Smooth muscle cell (in vitro differentiated cells): ENCODE measurements around the gene KCND2. TPM values are rescaled to one million over a fixed set of nuclear protein-coding genes. Genes with fewer than 3 reads are reported as not detected.

Source experiments
- DNase-seq: peaks from one replicate; lab custom pipeline; 2025; ENCODE audit not compliant: unreplicated experiment; lab: John Stamatoyannopoulos, UW
- H2AFZ ChIP-seq: fragments of 200-600 bp; sonication (generic); 2 replicates; pipeline ENCODE4 v1.6.0; 2016; ENCODE audit warnings: antibody characterized with exemption, low read depth, mild to moderate bottlenecking
- H3F3A ChIP-seq: fragments of 200-600 bp; sonication (generic); 2 replicates; pipeline ENCODE4 v1.6.0; 2017; ENCODE audit warnings: antibody characterized with exemption, low read depth
- H3K27ac ChIP-seq: fragments of 200-600 bp; sonication (generic); 2 replicates; pipeline ENCODE4 v1.5.1; 2016; ENCODE audit warnings: low read depth, mild to moderate bottlenecking
- H3K27me3 ChIP-seq: fragments of 200-600 bp; sonication (generic); 2 replicates; pipeline ENCODE4 v1.6.1; 2016; ENCODE audit warnings: low read depth, mild to moderate bottlenecking
- H3K36me3 ChIP-seq: fragments of 200-600 bp; sonication (generic); 2 replicates; pipeline ENCODE4 v1.5.1; 2016; ENCODE audit warnings: low read depth
- H3K4me1 ChIP-seq: fragments of 200-600 bp; sonication (generic); 2 replicates; pipeline ENCODE4 v1.5.1; 2016; ENCODE audit warnings: low read depth
- H3K4me2 ChIP-seq: fragments of 200-600 bp; sonication (generic); 2 replicates; pipeline ENCODE4 v1.6.0; 2016; ENCODE audit warnings: mild to moderate bottlenecking
- H3K4me3 ChIP-seq: fragments of 200-600 bp; sonication (generic); 2 replicates; pipeline ENCODE4 v1.5.1; 2016; ENCODE audit warnings: mild to moderate bottlenecking
- H3K79me2 ChIP-seq: fragments of 200-600 bp; sonication (generic); 2 replicates; pipeline ENCODE4 v1.6.0; 2016; ENCODE audit warnings: low read depth, mild to moderate bottlenecking
- H3K9ac ChIP-seq: fragments of 200-600 bp; sonication (generic); 2 replicates; pipeline ENCODE4 v1.6.0; 2016; ENCODE audit warnings: low read depth
- H3K9me3 ChIP-seq: fragments of 200-600 bp; sonication (generic); replicated peaks from 2 replicates; pipeline ENCODE4 v1.5.1; 2016; ENCODE audit warnings: low read depth
- H4K20me1 ChIP-seq: fragments of 200-600 bp; sonication (generic); 2 replicates; pipeline ENCODE4 v1.6.0; 2016; ENCODE audit warnings: low read depth
- WGBS: methylation state at CpG from one replicate; pipeline ENCODE4 v1.1.7; 2016; ENCODE audit warnings: low lambda C conversion rate; 5-methylcytosine and 5-hydroxymethylcytosine counted together
- polyA plus RNA-seq: library from polyadenylated mRNA; unstranded; fragments of >200 nt; fragmentation: Nextera tagmentation; extraction: Ambion mirVana; gene quantifications from 2 replicates; pipeline ENCODE4 v1.2.1, GENCODE V29; 2016
- small RNA-seq: library from RNA; depleted of rRNA; stranded (forward); fragments of <200 nt; gene quantifications from one replicate; pipeline ENCODE3, GENCODE V24; 2014
- total RNA-seq: library from RNA; depleted of rRNA; stranded (reverse); fragments of >200 nt; gene quantifications from 2 replicates; pipeline ENCODE4 v1.2.3, GENCODE V29; 2014
- TF ChIP-seq, protein P1 (sequence below): fragments of 200-600 bp; sonication (generic); IDR thresholded peaks from 2 replicates; pipeline ENCODE4 v1.5.1; 2017; ENCODE audit warnings: borderline replicate concordance, mild to moderate bottlenecking, antibody characterized with exemption; ENCODE audit not compliant: insufficient read depth, poor library complexity, severe bottlenecking

KCND2 gene
- total and polyA plus RNA-seq, 2 experiments from 2014 or later: 1.6 to 2.9 TPM

DNA sequence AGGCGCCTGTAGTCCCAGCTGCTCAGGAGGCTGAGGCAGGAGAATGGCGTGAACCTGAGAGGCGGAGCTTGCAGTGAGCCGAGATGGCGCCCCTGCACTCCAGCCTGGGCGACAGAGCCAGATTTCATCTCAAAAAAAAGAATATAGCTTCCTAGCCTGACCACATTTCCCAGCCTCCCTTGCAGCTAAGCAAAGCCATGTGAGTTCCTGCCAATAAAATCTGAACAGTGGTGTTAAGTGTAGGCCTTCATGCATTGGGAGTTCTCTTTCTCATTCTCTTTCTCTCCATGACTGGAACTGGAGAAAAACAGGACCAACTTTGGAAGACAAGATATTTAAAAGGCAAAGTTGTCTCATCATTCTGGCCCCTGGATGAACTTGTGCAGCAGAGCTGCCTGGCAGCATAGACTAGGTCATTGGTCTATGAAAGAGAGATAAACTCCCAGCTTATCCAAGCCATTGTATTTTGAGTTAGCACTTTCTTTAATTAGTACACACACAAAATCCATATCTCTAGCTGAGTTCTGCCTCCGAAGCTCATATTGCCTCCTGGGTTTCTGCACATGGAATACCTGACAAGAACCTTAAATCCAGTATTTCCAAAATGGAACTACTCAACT, 524.2 kb downstream of the KCND2 start:
- Histone ChIP-seq H3K27ac (no peak overlapping the region), H3K9ac (no peak overlapping the region), H3K4me1 (no peaks in the 10 kb centered on the region), H3K9me3 (no peaks in the 10 kb centered on the region), H3K27me3 (no peaks in the 10 kb centered on the region), H3F3A (no peaks in the 10 kb centered on the region), H3K4me2 (no peak overlapping the region), H3K4me3 (no peak overlapping the region), H3K79me2 (no peaks in the 10 kb centered on the region), H4K20me1 (no peaks in the 10 kb centered on the region), H3K36me3 (no peaks in the 10 kb centered on the region), H2AFZ (no peak overlapping the region)
- 96% methylated on average over 7 of the region's 7 CpGs for WGBS
- TF ChIP-seq, protein P1, sequence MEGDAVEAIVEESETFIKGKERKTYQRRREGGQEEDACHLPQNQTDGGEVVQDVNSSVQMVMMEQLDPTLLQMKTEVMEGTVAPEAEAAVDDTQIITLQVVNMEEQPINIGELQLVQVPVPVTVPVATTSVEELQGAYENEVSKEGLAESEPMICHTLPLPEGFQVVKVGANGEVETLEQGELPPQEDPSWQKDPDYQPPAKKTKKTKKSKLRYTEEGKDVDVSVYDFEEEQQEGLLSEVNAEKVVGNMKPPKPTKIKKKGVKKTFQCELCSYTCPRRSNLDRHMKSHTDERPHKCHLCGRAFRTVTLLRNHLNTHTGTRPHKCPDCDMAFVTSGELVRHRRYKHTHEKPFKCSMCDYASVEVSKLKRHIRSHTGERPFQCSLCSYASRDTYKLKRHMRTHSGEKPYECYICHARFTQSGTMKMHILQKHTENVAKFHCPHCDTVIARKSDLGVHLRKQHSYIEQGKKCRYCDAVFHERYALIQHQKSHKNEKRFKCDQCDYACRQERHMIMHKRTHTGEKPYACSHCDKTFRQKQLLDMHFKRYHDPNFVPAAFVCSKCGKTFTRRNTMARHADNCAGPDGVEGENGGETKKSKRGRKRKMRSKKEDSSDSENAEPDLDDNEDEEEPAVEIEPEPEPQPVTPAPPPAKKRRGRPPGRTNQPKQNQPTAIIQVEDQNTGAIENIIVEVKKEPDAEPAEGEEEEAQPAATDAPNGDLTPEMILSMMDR: no peak
- no peak for DNase-seq

DNA sequence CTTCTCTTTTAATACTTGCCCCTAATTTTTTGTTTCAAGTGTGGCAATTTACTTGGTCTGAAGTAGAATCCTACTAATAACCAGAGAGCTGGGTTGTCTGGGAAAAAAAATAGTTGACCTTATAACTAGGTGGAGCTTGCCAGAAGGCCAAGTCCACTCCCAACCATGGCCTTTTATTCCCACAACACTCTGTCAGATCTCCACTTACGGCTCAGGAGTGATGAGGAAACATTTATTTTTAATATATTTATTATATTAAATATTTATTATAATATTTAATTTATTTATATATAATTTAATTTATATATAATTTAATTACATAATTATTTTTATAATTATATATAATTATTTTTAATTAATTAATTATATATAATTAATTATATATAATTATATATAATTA, 526.2 kb downstream of the KCND2 start:
- Histone ChIP-seq H3K27ac (no peak overlapping the region), H3F3A (no peaks in the 10 kb centered on the region), H3K36me3 (no peaks in the 10 kb centered on the region), H3K9ac (no peak overlapping the region), H3K9me3 (no peaks in the 10 kb centered on the region), H2AFZ (no peak overlapping the region), H3K4me2 (no peak overlapping the region), H3K79me2 (no peaks in the 10 kb centered on the region), H4K20me1 (no peaks in the 10 kb centered on the region), H3K4me1 (no peaks in the 10 kb centered on the region), H3K27me3 (no peaks in the 10 kb centered on the region), H3K4me3 (no peak overlapping the region)
- DNase-seq: no peak
- 100% methylated on average over 1 of the region's 1 CpG for WGBS
- TF ChIP-seq, protein P1: no peak

Small RNA genes lying within 50 kb of the gene (small RNA-seq; reads per million reads assigned to genes)
- gene RNU6-581P: not detected
